ENCODE measurements around the gene BTN1A1.
"Not testable (repeated sequence)": the region's sequence is repeated elsewhere in the genome, so short reads cannot be mapped to it uniquely, and the experiment has no call there.

BTN1A1 gene

GRCh38 chr6:26500102-26500501 lies at the start of gene BTN1A1:
TSS of gene BTN1A1 (plus strand) at chr6:26500303. CDS start at chr6:26501287, 984 bp downstream.
- no peak for DNase-seq

GRCh38 chr6:26452631-26453235 lies 47.4 kb upstream of the BTN1A1 start:
- DNase-seq, result no peak

GRCh38 chr6:26454631-26455030 lies 45.5 kb upstream of the BTN1A1 start:
- peak; percentile 62 for DNase-seq

DNA sequence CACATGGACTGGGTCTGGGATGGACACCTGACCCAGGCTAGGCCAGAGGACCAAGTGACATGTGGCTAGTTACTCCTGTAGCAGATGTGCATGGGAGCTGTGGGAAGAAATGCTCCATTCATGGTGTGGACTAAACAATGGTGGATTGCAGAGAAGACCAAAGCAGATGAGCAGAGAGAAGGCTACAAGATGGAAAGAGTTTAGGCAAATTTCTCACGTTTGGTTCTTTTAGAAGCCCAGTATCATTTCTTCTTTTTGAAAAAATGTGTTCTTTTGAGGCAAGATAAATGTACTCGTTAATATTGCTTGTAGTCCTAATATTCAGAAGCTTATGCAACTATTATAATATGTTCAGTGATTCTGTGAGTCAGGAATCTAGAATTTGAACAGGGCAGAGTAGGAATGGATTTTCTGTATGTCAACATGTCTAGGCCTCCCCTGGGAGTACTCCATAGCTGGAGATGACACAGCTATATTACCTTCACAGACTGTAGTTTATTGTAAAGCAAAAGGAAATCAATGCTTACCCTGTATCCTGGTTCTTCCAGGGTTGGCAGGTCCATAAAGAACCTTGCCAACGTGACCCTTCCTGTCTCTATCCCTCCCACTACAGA lies 44.6 kb upstream of the BTN1A1 start:
- peak; percentile 50 for DNase-seq

DNA sequence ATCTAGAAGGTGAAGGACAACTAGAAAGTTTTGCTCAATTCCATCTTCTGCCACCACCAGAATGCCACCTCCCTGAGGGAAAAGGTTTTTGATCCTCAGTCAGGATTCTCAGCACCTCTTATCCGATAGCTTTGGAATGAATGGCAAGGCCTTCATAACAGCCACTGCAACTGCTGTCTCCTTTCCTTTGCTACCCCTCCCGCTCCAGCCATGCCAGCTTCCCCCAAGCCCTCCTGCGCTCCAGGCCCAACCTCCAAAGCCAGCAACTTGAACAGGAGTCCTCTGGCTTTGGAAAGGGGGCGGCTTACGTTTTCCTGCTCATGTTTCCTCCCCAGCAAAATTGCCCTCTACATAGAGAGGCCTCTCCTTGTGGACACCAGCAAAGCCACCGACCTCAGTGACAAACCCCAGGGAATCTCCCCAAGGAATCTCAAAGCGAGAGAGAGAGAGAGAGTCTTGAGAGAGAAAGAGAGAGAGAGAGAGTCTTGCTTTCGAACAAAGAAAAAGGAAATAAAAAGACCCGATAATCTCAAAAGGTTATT lies 42.8 kb upstream of the BTN1A1 start:
- no peak for DNase-seq

- DNase-seq, result peak; percentile 93
These were observed 42.1 kb upstream of the BTN1A1 start, which contains the start of gene BTN2A1 for GRCh38 chr6:26457806-26458688. TSS of gene BTN2A1 (plus strand) at chr6:26457955. CDS start at chr6:26458637, 682 bp downstream.

DNA sequence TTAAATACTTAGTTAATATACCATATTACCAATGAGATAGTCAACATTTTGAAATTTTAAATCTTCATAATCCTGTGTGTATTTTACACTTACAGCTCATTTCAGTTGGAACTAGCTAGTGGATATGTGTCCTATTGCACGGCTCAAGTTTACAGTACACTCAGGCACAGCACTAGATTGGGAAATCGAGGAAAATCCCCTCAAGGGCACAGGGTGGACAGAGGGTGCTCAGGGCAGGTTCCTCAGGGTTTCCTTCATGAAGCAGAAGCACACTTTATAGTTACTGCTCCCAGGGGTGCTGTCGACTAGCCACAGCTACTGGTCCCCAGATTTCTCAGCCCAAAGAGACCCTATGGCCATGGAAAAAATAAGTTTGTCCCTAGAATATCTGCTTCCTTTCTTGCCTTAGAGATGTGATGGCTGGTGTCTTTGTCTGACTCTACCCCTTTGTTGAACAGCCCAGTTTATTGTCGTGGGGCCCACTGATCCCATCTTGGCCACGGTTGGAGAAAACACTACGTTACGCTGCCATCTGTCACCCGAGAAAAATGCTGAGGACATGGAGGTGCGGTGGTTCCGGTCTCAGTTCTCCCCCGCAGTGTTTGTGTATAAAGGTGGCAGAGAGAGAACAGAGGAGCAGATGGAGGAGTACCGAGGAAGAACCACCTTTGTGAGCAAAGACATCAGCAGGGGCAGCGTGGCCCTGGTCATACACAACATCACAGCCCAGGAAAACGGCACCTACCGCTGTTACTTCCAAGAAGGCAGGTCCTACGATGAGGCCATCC lies 40.9 kb upstream of the BTN1A1 start:
- DNase-seq, result no peak

DNA sequence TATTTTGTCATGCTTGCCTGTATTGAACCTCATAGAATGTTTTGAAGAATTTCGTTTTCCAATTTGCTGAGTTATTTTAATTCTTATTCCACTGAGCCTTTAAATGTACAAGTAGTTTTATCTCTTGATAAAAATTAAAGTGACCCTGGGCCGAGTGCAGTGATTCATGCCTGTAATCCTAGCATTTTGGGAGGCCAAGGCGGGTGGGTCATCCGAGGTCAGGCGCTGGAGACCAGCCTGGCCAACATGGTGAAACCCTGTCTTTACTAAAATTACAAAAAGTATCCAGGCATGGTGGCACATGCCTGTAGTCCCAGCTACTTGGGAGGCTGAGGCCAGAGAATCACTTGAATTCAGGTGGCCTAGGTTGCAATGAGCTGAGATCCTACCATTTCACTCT lies 38.8 kb upstream of the BTN1A1 start:
- not testable (repeated sequence) for DNase-seq

DNA sequence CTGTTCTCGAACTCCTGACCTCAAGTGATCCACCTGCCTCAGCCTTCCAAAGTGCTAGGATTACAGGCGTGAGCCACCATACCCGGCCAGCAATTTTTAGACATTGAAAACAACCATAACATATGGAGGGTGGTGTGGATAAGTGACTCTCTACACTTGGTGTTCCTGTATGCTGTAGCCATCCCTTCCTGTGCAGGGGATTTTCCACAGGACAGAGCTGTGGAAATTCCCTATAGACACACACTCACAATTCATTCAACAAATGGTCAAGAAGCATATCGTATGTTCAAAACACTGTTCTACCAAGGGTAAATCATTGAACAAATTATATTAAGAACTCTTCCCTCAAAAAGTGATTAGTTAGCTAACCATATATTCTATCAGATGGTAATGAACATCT lies 36.1 kb upstream of the BTN1A1 start:
- no peak for DNase-seq

GRCh38 chr6:26464416-26465131 lies 35.5 kb upstream of the BTN1A1 start:
- no peak for DNase-seq

DNA sequence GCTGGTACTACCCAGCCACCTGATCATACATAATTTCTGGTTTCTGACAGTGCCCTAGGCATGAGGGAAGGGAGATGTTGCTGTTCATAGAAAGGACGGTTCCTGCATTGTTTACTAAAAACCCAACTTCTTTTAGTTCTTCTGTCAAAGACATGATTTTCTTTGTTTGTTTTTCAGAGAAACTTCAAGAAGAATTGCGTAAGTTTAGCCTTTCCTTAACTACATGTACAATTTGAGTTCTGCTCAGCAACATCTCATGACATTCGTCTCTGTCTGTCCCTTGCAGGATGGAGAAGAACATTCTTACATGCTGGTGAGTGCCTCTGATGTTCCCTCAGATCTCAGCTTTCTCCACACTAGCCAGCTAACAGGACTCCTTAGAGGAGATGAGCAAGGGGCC lies 34.3 kb upstream of the BTN1A1 start:
- no peak for DNase-seq

- no peak for DNase-seq
These were observed 31.3 kb upstream of the BTN1A1 start for GRCh38 chr6:26468829-26469228.

DNA sequence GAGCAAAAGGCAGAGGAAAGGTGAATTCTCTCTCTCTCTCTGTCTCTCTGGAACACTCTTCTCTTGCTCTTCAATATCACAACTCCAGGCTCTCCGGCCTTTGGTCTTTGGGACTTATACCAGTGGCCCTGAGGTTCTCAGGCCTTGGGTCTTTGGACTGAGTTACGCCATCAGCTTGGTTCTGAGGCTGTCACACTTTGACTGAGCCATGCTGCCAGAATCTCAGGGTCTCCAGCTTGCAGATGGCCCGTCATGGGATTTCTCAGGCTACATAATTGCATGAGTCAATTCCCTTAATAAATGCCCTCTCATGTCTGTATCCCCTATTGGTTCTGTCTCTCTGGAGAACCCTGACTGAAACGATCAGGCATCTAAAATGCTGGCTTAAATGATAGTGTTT lies 29.5 kb upstream of the BTN1A1 start:
- DNase-seq, result no peak

DNA sequence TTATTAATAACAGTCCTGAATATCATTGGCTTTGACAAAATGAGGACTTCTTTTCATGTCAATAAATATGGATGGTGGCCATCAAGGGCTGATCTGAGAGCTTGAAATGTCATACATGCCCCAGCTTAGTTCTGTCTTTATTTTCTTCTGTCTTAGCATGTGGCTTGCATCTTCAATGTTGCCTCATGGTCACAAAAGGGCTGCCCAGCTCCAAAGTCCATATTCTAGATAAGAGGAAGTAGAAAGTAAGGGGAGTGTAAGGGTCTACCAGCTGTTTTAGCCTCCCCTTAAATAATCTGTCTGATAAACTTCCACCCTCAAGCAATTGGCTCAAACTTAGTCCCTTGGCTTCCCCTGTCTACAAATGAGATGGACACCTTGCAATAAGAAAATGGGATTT lies 28.1 kb upstream of the BTN1A1 start:
- DNase-seq, result no peak

DNA sequence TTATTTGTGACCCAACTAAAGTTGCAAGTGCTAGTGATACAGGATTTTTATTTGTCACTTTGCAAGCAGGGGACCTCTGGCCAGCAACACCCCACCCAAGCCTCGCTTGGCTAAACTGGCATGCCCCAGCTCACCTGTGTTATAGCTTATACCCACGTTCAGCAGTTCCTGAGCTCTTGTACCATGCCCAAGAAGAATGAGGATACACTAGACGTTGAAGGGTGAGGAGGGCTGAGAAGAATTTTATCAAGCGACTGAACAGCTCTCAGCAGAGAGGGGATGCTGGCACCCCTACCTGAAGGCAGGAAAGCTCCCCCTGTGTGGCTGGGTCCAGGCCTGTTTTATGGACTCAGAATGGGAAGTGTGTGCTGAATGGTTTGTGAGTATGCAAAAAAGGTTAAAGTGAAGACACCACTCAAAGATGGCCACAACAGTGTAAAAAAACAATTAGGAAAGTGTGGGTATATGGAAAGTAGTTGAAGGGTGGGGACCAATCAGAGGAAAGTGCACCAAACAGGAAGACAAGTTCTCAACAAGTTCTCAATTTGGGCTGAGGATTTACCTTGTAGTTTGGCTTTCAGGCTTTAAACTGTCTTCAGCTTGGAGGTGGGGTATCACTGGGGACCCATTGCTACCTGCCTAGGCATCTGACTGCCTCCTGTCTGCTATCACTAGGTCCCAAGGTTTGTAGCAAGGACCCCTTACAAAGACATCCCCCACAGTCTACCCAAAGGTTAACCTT lies 27.4 kb upstream of the BTN1A1 start:
- DNase-seq, result no peak

- no peak for DNase-seq
These were observed 26.7 kb upstream of the BTN1A1 start for GRCh38 chr6:26473429-26473757.

GRCh38 chr6:26473758-26474438 lies 26.2 kb upstream of the BTN1A1 start:
- DNase-seq, result peak; percentile 97

- peak; percentile 10 for DNase-seq
These were observed 25.6 kb upstream of the BTN1A1 start for GRCh38 chr6:26474439-26474881.

- DNase-seq, result peak; percentile 29
These were observed 24.0 kb upstream of the BTN1A1 start for GRCh38 chr6:26475823-26476729.

DNA sequence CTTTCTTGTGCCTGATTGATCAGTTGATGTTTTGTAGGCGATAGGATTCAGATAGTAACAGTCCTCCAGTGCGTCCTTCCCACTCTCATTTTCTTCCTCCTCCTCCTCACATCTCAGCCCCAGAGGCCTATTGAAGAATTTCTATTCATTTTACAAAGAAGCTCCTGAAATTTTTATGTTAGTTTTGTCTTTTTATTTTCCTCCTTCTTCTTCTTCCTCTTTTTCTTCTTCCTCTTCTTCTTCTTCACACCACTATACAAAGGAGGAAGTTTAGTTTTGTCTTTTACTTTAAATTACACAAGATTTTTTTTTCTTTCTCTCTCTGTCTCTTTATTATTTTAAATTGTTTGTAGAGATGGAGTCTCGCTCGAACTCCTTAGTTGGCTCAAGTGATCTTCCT lies 23.2 kb upstream of the BTN1A1 start:
- no peak for DNase-seq

Measured in fibroblast of skin of right biceps (primary cell).